HepG2 (cell line): ENCODE data around the gene EHD1. TPM values are rescaled to one million over a fixed set of nuclear protein-coding genes. Genes with fewer than 3 reads are reported as not detected.

Experiments used
- ATAC-seq: fragments of 200-7000 bp; cut with Tn5 transposase; 3 replicates; pipeline ENCODE4 v1.9.1; 2020; ENCODE audit warnings: mild to moderate bottlenecking, moderate library complexity
- BruUV-seq: library from RNA; stranded (reverse); fragments of 400-500 nt; replicated peaks from 2 replicates; lab custom pipeline; 2021; lab: Mats Ljungman, UMichigan
- CTCF ChIA-PET: fragments of 300-600 bp; formaldehyde crosslinking; extraction: SDS; loops from one replicate; lab custom pipeline; 2021; ENCODE audit warnings: low total read pairs, inconsistent platforms, low intra/inter-chr PET ratio; lab: Yijun Ruan, JAX
- POLR2A ChIA-PET: fragments of 350-600 bp; sonication (Branson Sonifier 250); formaldehyde crosslinking; loops from one replicate; lab custom pipeline; 2020; ENCODE audit warnings: antibody characterized with exemption, inconsistent platforms; lab: Yijun Ruan, JAX
- DNase-seq: peaks from one replicate; pipeline ENCODE4 v3.0.0-alpha.2; 2015; ENCODE audit warnings: low spot score
- FAIRE-seq: peaks from 3 replicates; lab custom pipeline; 2011; peaks lifted over from hg19 to GRCh38; lab: Jason Lieb, UNC
- H2AFZ ChIP-seq: one replicate; pipeline ENCODE4 v1.6.1; 2011; ENCODE audit warnings: low read length, inconsistent platforms
- H3K27ac ChIP-seq: fragments of 300-600 bp; 3 replicates; pipeline ENCODE4 v1.8.0; 2011; ENCODE audit warnings: mixed run types, mild to moderate bottlenecking, mixed read lengths, low read length, inconsistent platforms; ENCODE audit not compliant: insufficient read depth; ENCODE audit errors: extremely low read length
- H3K27me3 ChIP-seq, 2 experiments: fragments of 200-600 bp in 1 of 2; 2 replicates in 1 of 2; 3 replicates in 1 of 2; pipeline versions ENCODE4 v1.6.0 to v1.8.0; 2011; ENCODE audit warnings: low read length in 2 of 2, mild to moderate bottlenecking in 2 of 2, moderate library complexity in 2 of 2, inconsistent platforms in 1 of 2; ENCODE audit not compliant: insufficient read depth in 2 of 2, control insufficient read depth in 1 of 2
- H3K36me3 ChIP-seq, 2 experiments: fragments of 200-600 bp in 1 of 2; replicated peaks in 1 of 2; 2 replicates in 1 of 2; 3 replicates in 1 of 2; pipeline versions ENCODE4 v1.5.1 to v1.8.0; 2011; ENCODE audit warnings: low read length in 2 of 2, inconsistent platforms in 1 of 2; ENCODE audit not compliant: insufficient read depth in 2 of 2, control insufficient read depth in 1 of 2
- H3K4me1 ChIP-seq: 2 replicates; pipeline ENCODE4 v1.5.1; 2012; ENCODE audit warnings: low read length, inconsistent platforms; ENCODE audit not compliant: insufficient read depth
- H3K4me2 ChIP-seq: 2 replicates; pipeline ENCODE4 v1.6.0; 2011; ENCODE audit warnings: low read depth, low read length, inconsistent platforms
- H3K4me3 ChIP-seq, 3 experiments: fragments of 200-600 bp in 1 of 3; sonication (generic), shearing (Covaris generic) in 1 of 3; replicated peaks in 1 of 3; 2 replicates each; pipeline ENCODE4 v1.5.1; 2011 to 2016; ENCODE audit warnings: low read length in 3 of 3, inconsistent platforms in 2 of 3, low read depth in 2 of 3, mild to moderate bottlenecking in 2 of 3, control low read depth in 1 of 3, mixed read lengths in 1 of 3; ENCODE audit not compliant: insufficient read depth in 1 of 3
- H3K79me2 ChIP-seq: one replicate; pipeline ENCODE4 v1.6.1; 2011; ENCODE audit warnings: low read length, inconsistent platforms; ENCODE audit not compliant: insufficient read depth
- H3K9ac ChIP-seq: 2 replicates; pipeline ENCODE4 v1.6.0; 2011; ENCODE audit warnings: mild to moderate bottlenecking, low read depth, low read length, inconsistent platforms; ENCODE audit not compliant: insufficient read depth
- H3K9me3 ChIP-seq: 2 replicates; pipeline ENCODE4 v1.5.1; 2012; ENCODE audit warnings: mild to moderate bottlenecking, low read length
- H4K20me1 ChIP-seq: 2 replicates; pipeline ENCODE4 v1.6.0; 2011; ENCODE audit warnings: inconsistent platforms, mild to moderate bottlenecking, low read length, moderate library complexity; ENCODE audit not compliant: insufficient read depth
- AGO1 ChIP-seq: fragments of 200-400 bp; formaldehyde crosslinking; IDR thresholded peaks from 2 replicates; pipeline ENCODE4 v1.6.1; 2017; ENCODE audit warnings: mild to moderate bottlenecking, low read depth, low read length, moderate library complexity; ENCODE audit not compliant: poor library complexity, severe bottlenecking
- CBX5 ChIP-seq: sonication (generic); formaldehyde crosslinking; IDR thresholded peaks from 2 replicates; pipeline ENCODE4 v1.4.0; 2020; ENCODE audit warnings: missing genetic modification reagents, borderline replicate concordance
- NFRKB ChIP-seq: fragments of 450-650 bp; IDR thresholded peaks from 2 replicates; pipeline ENCODE4 v1.6.1; 2017
- PATZ1 ChIP-seq: sonication (generic); formaldehyde crosslinking; IDR thresholded peaks from 2 replicates; pipeline ENCODE4 v1.4.0; 2020; ENCODE audit warnings: missing genetic modification reagents
- SOX6 ChIP-seq, 2 experiments: fragments of 450-650 bp in 1 of 2; sonication (generic) in 1 of 2; formaldehyde crosslinking in 1 of 2; IDR thresholded peaks; 2 replicates each; pipeline versions ENCODE4 v1.4.0 to v1.6.1; 2017 to 2020; ENCODE audit warnings: antibody characterized with exemption in 1 of 2, mild to moderate bottlenecking in 1 of 2, missing genetic modification reagents in 1 of 2
- SP4 ChIP-seq: sonication (generic); formaldehyde crosslinking; IDR thresholded peaks from 2 replicates; pipeline ENCODE4 v1.8.1; 2023; ENCODE audit warnings: mild to moderate bottlenecking, missing genetic modification reagents
- SPEN ChIP-seq: sonication (generic); formaldehyde crosslinking; IDR thresholded peaks from 2 replicates; pipeline ENCODE4 v1.5.1; 2020; ENCODE audit warnings: low read depth, mild to moderate bottlenecking, missing genetic modification reagents
- SUZ12 ChIP-seq: fragments of 150-350 bp; IDR thresholded peaks from 2 replicates; pipeline ENCODE4 v1.6.1; 2014; ENCODE audit warnings: low read depth, low read length
- ZNF44 ChIP-seq: sonication (generic); formaldehyde crosslinking; IDR thresholded peaks from 2 replicates; pipeline ENCODE4 v1.5.1; 2020; ENCODE audit warnings: mild to moderate bottlenecking, missing genetic modification reagents
- WGBS: methylation state at CpG from one replicate; pipeline ENCODE4 v1.1.6; 2017; ENCODE audit warnings: low lambda C conversion rate; 5-methylcytosine and 5-hydroxymethylcytosine counted together
- in situ Hi-C: cut with HindIII; loops from 2 replicates; pipeline ENCODE4 v1.10.0; 2017; ENCODE audit warnings: low pct_unique_long_range_greater_than_20kb; ENCODE audit not compliant: extremely low pct_ligation_motif_present
- intact Hi-C: fragments of 100-400 bp; cut with micrococcal nuclease; formaldehyde crosslinking; loops from one replicate; pipeline ENCODE4 v1.10.0; 2022; ENCODE audit not compliant: unreplicated experiment
- polyA plus RNA-seq, 8 experiments: library from polyadenylated mRNA; depleted of rRNA in 3 of 8; stranded (reverse) in 7 of 8; unstranded in 1 of 8; fragments of >200 nt; fragmentation: Illumina TruSeq in 4 of 8; extraction: Trizol in 4 of 8; gene quantifications; 2 replicates each; pipeline versions ENCODE4 v1.2.1 to v1.2.3, GENCODE V29; 2011 to 2016; ENCODE audit warnings: low read depth in 4 of 8, missing spikeins in 1 of 8, mixed read lengths in 1 of 8; ENCODE audit not compliant: insufficient read depth in 1 of 8
- total RNA-seq, 5 experiments: library from RNA; depleted of rRNA; stranded (reverse); fragments of >200 nt; fragmentation: Illumina TruSeq; extraction: Trizol; gene quantifications; 2 replicates each; pipeline ENCODE4 v1.2.3, GENCODE V29; 2016; ENCODE audit warnings: low read depth in 1 of 5
- TF ChIP-seq, protein P1 (sequence below): sonication (generic); formaldehyde crosslinking; IDR thresholded peaks from 2 replicates; pipeline ENCODE4 v1.5.0; 2020; ENCODE audit warnings: mild to moderate bottlenecking, missing genetic modification reagents
- TF ChIP-seq, protein P2 (sequence below): sonication (generic); formaldehyde crosslinking; IDR thresholded peaks from 2 replicates; pipeline ENCODE4 v1.8.1; 2023; ENCODE audit warnings: missing genetic modification reagents, mild to moderate bottlenecking, borderline replicate concordance
- TF ChIP-seq, protein P3 (sequence below): sonication (generic); formaldehyde crosslinking; IDR thresholded peaks from 2 replicates; pipeline ENCODE4 v1.5.0; 2020; ENCODE audit warnings: missing genetic modification reagents, mild to moderate bottlenecking, borderline replicate concordance

Gene EHD1
- total and polyA plus RNA-seq, 2 of the 13 experiments (the other 11 are each of a cell fraction or from before 2014, with no cell fraction given): 23.6 to 26.6 TPM

GRCh38 chr11:64923944-64924909 is 45.8 kb upstream of the EHD1 start, which contains the start of gene PPP2R5B (continued):
- TF ChIP-seq, protein P1, sequence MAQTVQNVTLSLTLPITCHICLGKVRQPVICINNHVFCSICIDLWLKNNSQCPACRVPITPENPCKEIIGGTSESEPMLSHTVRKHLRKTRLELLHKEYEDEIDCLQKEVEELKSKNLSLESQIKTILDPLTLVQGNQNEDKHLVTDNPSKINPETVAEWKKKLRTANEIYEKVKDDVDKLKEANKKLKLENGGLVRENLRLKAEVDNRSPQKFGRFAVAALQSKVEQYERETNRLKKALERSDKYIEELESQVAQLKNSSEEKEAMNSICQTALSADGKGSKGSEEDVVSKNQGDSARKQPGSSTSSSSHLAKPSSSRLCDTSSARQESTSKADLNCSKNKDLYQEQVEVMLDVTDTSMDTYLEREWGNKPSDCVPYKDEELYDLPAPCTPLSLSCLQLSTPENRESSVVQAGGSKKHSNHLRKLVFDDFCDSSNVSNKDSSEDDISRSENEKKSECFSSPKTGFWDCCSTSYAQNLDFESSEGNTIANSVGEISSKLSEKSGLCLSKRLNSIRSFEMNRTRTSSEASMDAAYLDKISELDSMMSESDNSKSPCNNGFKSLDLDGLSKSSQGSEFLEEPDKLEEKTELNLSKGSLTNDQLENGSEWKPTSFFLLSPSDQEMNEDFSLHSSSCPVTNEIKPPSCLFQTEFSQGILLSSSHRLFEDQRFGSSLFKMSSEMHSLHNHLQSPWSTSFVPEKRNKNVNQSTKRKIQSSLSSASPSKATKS (CRISPR knock-in tag): 0 out of 2 replicates have a peak, but pooled peaks have one; percentile 21
- 0 out of 2 replicates have a peak, but pooled peaks have one; percentile 43 for TF ChIP-seq SP4 (CRISPR knock-in tag)
- peak; percentile 58; the same call in 1 of the 2 replicates for TF ChIP-seq SUZ12
- no peak for TF ChIP-seq ZNF44 (CRISPR knock-in tag)

- TF ChIP-seq SPEN (CRISPR knock-in tag) (0 out of 2 replicates have a peak, but pooled peaks have one; percentile 16), CBX5 (CRISPR knock-in tag) (no peak), PATZ1 (CRISPR knock-in tag) (no peak), SOX6 (IDR thresholded peaks at IDR 0.05) (no peak), SOX6 (CRISPR knock-in tag; IDR thresholded peaks at IDR 0.05) (no peak), AGO1 (peak; percentile 43), NFRKB (no peak)
- TF ChIP-seq, protein P2, sequence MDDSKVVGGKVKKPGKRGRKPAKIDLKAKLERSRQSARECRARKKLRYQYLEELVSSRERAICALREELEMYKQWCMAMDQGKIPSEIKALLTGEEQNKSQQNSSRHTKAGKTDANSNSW (CRISPR knock-in tag): no peak
- TF ChIP-seq, protein P3, sequence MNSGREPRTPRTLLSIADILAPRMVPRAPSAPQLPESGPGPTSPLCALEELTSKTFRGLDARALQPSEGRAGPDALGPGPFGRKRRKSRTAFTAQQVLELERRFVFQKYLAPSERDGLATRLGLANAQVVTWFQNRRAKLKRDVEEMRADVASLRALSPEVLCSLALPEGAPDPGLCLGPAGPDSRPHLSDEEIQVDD (CRISPR knock-in tag): no peak
- BruUV-seq: no TSS peak
- ATAC-seq: no peak
- H2AFZ ChIP-seq: no peak overlapping the region
- FAIRE-seq: no peak
- H3K9me3 ChIP-seq: no peaks in the 10 kb centered on the region
- WGBS: 77% methylated on average over 7 of the region's 11 CpGs
- H4K20me1 ChIP-seq: no peaks in the 10 kb centered on the region
- peak overlapping the region; percentile 99 for H3K4me2 ChIP-seq
- DNase-seq: no peak
- in situ Hi-C loops (no loop called here), intact Hi-C loops (no loop called here)
- peaks cover 54% of the 10 kb centered on the region for H3K4me1 ChIP-seq
- no peaks in the 10 kb centered on the region; a peak in 1 of 5 replicates for H3K27me3 ChIP-seq
- POLR2A ChIA-PET: interaction anchor here (1.2 to 1.7 kb wide), 4 partner anchors 12 to 144 kb away, joined by 3 to 22 read pairs (median 8); partner anchors contain the start of genes BATF2 and GPHA2
- peak overlapping the region; percentile 81 for H3K9ac ChIP-seq
- CTCF ChIA-PET: no interaction called here
- H3K36me3 ChIP-seq: no peaks in the 10 kb centered on the region
- peak overlapping the region in 1 of 3 experiments; percentile 80; a peak in 2 of 6 replicates for H3K4me3 ChIP-seq
- no peaks in the 10 kb centered on the region for H3K79me2 ChIP-seq
- H3K27ac ChIP-seq: no peak overlapping the region
Observed at GRCh38 chr11:64923151-64923661, 44.8 kb upstream of the EHD1 start.
